GM12872 (cell line): ENCODE measurements around the gene BATF.

Source experiments
- CTCF ChIP-seq: IDR thresholded peaks from 3 replicates; pipeline ENCODE4 v1.5.1; 2011; ENCODE audit warnings: low read depth, mild to moderate bottlenecking, low read length, moderate library complexity; ENCODE audit not compliant: insufficient read depth

BATF gene

GRCh38 chr14:75506930-75507329 lies 15.3 kb upstream of the BATF start:
- no peak for TF ChIP-seq CTCF

- TF ChIP-seq CTCF: no peak
Measured at GRCh38 chr14:75510547-75510946, 11.7 kb upstream of the BATF start.

- no peak for TF ChIP-seq CTCF
Measured at GRCh38 chr14:75511201-75511600, 11.1 kb upstream of the BATF start.

GRCh38 chr14:75513911-75514672 lies 8.2 kb upstream of the BATF start:
- TF ChIP-seq CTCF: no peak

- TF ChIP-seq CTCF: 0 out of 3 replicates have a peak, but pooled peaks have one; percentile 6
Measured at GRCh38 chr14:75514673-75515628, 7.3 kb upstream of the BATF start.

- no peak for TF ChIP-seq CTCF
Measured at GRCh38 chr14:75515629-75515996, 6.7 kb upstream of the BATF start.

GRCh38 chr14:75518625-75519024 lies 3.6 kb upstream of the BATF start:
- peak; percentile 86 for TF ChIP-seq CTCF
